KOPT-K1 (cell line): ENCODE measurements around the gene NFKBIZ.

Experiments used
- H3K27ac ChIP-seq: fragments of 200-600 bp; sonication (generic); 2 replicates; pipeline ENCODE4 v1.5.1; 2016; ENCODE audit warnings: antibody characterized with exemption, mild to moderate bottlenecking, low read depth, low read length; ENCODE audit not compliant: poor library complexity, severe bottlenecking
- H3K36me3 ChIP-seq: fragments of 200-600 bp; sonication (generic); 2 replicates; pipeline ENCODE4 v1.5.1; 2017; ENCODE audit warnings: antibody characterized with exemption, mild to moderate bottlenecking, low read length, moderate library complexity; ENCODE audit not compliant: insufficient read depth
- H3K9me3 ChIP-seq: fragments of 200-600 bp; sonication (generic); 2 replicates; pipeline ENCODE4 v1.5.1; 2017; ENCODE audit warnings: antibody characterized with exemption, low read length, mild to moderate bottlenecking; ENCODE audit not compliant: insufficient read depth, poor library complexity, severe bottlenecking

The NFKBIZ gene

DNA sequence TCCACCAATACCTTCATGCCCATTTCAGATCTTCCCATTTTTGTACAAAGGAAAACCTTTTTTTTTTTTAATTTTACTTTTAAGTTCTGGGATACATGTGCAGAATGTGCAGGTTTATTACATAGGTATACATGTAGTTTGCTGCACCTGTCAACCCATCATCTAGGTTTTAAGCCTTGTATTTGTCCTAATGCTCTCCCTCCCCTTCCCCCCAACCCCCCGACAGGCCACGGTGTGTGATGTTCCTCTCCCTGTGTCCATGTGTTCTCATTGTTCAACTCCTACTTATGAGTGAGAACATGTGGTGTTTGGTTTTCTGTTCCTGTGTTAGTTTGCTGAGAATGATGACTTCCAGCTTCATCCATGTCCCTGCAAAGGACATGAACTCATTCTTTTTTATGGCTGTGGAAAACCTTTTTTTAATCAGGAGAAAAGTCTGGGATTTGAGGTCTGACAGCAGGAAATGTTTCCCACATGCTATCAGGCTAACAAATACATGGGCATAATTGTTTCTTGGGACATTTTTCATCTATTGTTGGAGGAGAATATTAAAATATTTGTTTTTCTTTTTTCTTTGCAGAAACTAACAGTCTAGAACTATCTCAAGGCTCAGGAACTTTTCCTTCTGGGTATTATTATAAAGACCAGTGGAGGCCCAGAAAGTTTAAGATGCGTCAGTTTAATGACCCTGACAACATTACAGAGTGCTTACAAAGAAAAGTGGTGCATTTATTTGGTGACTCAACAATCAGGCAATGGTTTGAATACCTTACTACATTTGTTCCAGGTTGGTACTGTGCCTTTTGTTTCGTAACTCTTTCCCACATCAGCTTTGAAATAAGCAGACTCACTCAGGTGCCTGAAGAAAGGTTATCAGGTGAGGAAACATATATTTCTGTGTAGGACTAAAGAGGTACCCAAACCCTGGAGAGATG, 32.8 kb upstream of the NFKBIZ start:
- H3K36me3 ChIP-seq = peaks cover 39% of the 10 kb centered on the region
- H3K27ac ChIP-seq = no peak overlapping the region
- no peaks in the 10 kb centered on the region for H3K9me3 ChIP-seq

DNA sequence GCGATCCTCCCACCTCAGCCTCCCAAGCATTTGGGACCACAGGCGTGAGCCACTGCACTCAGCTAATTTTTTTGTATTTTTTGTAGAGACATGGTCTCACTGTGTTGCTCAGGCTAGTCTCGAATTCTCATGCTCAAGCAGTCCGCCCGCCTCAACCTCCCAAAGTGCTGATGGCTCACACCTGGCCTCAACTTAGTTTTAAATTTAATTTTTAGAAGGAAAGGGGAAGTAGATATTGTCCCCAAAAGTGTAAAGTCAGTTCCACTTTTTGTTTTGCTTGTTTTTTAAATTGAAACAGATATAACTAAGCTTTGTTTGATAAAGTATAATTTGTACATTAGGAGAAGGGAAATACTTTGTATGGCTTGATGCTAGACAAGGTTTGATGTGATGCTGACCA, 31.3 kb upstream of the NFKBIZ start:
- peaks cover 48% of the 10 kb centered on the region for H3K36me3 ChIP-seq
- no peaks in the 10 kb centered on the region for H3K9me3 ChIP-seq
- no peak overlapping the region for H3K27ac ChIP-seq

DNA sequence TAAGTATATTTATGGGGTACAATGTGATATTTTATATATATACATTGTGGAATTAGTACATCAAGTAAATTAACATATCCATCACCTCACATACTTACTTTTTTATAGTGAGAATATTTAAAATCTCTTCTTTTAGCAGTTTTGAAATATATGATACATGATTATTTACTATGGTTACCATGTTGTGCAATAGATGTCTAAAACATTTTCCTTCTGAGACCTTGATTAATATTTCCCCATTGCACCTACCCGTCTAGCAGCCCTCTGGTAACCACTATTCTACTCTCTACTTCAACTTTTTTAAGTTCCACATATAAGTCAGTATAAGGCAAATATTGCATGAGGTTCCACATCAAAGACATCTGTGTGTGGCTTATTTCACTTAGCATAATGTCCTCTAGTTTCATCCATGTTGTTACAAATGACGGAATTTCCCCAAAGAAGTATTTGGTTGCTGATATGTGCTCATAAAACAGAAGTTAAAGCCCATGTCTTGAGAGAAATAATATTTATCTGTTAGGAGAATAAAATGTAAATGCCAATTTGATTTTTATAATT, 29.6 kb upstream of the NFKBIZ start:
- Histone ChIP-seq H3K27ac (no peak overlapping the region), H3K9me3 (no peaks in the 10 kb centered on the region), H3K36me3 (peaks cover 53% of the 10 kb centered on the region)

DNA sequence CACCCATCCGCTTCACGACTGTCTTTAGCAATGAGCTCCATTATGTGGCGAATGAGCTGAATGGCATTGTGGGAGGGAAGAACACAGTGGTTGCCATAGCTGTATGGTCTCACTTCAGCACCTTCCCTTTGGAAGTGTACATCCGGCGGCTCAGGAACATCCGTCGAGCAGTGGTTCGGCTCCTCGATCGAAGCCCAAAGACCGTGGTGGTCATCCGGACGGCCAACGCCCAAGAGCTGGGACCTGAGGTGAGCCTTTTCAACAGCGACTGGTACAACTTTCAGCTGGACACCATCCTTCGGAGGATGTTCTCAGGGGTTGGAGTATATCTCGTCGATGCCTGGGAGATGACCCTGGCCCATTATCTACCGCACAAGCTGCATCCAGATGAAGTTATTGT, 27.8 kb upstream of the NFKBIZ start:
- Histone ChIP-seq H3K9me3 (no peaks in the 10 kb centered on the region), H3K36me3 (peaks cover 58% of the 10 kb centered on the region), H3K27ac (no peak overlapping the region)

DNA sequence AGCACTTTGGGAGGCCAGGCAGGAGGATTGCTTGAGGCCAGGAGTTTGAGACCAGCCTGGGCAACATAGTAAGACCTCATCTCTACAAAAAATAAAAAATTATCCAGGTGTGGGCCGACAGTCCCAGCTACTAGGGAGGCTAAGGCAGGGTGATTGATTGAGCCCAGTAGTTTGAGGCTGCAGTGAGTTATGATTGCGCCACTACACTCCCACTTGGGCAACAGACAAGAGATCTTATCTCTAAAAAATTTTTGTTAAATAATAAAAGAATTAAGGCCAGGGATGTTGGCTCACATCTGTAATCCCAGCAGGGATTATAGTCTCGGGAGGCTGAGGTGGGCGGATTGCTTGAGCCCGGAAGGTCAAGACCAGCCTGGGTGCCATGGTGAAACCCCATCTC, 25.8 kb upstream of the NFKBIZ start:
- no peaks in the 10 kb centered on the region for H3K9me3 ChIP-seq
- no peak overlapping the region for H3K27ac ChIP-seq
- H3K36me3 ChIP-seq = peaks cover 40% of the 10 kb centered on the region

DNA sequence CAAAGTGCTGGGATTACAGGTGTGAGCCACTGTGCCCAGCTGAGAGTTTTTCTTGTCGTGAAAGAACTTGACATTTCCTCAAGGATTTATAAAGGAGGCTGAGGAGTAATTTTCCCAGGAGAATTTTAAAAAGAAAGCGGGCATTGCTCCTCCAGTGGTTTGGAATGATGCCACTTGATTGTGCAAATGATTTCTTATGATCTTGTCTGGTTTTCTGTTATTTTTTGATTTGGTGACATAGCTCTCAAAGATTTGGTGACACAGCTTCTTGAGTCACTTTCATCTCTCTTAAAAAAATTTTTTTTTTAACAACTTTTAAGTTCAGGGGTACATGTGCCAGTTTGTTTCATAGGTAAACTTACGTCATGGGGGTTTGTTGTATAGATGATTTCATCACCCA, 24.6 kb upstream of the NFKBIZ start:
- Histone ChIP-seq H3K9me3 (no peaks in the 10 kb centered on the region), H3K36me3 (peaks cover 32% of the 10 kb centered on the region), H3K27ac (no peak overlapping the region)

DNA sequence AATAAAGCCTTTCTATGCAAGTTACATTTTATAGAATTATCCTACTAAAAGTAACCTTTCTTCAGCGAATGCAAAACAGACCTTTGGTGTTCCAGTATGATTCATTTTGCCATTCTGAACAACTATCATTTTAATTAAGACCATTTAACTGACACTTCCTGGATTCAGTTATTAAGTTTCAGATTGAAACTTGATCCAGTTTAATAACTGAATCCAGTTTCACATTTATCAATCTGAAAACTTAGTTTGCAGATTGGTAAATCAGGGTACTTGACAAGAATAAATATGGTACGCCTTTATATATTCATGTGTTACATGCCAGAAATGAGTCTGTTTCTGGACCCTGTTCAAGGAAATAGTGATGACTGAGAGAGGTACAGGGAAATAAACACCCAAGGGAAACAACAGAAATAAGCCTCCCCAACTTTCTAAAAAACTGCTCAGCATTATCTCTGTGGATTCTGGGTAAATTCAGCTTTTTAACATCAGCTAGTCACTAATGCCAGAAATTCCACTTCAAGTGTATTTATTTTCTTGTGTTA, 23.3 kb upstream of the NFKBIZ start:
- no peak overlapping the region for H3K27ac ChIP-seq

DNA sequence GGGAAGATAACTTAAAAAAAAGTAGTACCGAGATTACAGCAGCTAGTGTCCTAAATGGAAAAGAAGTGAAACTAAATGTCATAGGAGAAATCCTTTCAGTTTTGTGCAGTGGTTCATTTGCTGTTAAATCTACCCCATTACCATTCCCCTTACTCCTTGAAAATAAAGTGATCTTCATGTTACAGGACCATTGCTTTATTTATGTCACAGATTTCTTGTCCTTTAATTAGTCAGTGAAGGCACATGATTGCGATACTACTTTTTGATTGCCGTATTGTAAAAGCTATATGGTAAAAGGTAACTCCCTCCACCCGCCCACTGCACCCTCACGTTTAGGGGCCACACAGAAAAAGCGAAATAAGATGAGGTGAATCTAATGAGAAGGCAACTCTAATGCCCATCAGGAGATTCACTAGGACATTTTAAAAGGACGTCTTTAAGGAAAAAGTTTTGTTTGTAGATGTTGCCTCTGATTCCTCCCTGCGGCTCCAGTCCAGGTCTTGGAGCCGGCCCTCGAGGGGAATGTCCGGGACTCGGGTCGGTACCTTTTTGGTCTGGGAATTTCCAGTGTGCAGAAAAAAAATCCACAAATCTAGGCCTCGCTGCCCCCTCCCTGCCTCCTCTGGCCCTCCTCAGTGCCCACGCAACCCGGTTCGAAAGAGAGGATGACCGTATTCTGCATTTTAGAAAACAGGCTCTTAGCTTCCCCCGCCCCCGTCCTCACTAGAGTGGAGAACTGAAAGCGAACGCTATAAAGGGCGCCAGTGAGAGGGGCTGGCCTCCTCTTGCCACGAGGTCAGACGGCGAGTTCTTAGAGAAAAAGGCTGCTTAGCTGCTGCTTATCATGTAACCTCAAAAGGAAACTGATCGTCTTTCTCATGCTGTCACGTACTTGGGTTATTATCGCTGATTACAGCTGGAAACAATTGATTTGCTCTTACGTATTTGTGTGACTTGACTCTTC, 21.8 kb upstream of the NFKBIZ start:
- 0 out of 2 replicates have a peak, but pooled peaks cover 10% of the 10 kb centered on the region for H3K36me3 ChIP-seq
- no peaks in the 10 kb centered on the region for H3K9me3 ChIP-seq
- no peak overlapping the region for H3K27ac ChIP-seq

More for the DNA sequence above, 23.3 kb upstream of the NFKBIZ start:
- H3K36me3 ChIP-seq = peaks cover 22% of the 10 kb centered on the region
- no peaks in the 10 kb centered on the region for H3K9me3 ChIP-seq

DNA sequence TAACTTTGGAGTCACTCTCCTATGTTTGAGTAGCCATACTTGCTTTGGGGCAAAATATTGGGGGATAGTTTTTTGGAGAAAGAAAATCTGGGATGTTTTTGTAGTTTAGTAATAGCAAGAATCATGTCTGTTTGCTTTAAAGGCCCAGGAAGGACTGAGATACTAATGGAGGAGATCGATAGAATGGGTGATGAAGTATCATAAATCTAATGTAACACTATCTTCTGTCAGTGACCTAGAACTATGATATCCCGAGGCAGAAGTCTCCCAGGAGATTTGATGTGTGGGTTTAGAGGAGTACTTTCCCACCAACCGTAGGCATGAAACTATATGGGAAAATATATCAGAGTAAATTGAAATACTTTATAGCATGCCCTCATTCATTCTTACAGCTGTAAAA, 21.0 kb upstream of the NFKBIZ start:
- Histone ChIP-seq H3K36me3 (0 out of 2 replicates have a peak, but pooled peaks cover 10% of the 10 kb centered on the region), H3K9me3 (no peaks in the 10 kb centered on the region), H3K27ac (no peak overlapping the region)

DNA sequence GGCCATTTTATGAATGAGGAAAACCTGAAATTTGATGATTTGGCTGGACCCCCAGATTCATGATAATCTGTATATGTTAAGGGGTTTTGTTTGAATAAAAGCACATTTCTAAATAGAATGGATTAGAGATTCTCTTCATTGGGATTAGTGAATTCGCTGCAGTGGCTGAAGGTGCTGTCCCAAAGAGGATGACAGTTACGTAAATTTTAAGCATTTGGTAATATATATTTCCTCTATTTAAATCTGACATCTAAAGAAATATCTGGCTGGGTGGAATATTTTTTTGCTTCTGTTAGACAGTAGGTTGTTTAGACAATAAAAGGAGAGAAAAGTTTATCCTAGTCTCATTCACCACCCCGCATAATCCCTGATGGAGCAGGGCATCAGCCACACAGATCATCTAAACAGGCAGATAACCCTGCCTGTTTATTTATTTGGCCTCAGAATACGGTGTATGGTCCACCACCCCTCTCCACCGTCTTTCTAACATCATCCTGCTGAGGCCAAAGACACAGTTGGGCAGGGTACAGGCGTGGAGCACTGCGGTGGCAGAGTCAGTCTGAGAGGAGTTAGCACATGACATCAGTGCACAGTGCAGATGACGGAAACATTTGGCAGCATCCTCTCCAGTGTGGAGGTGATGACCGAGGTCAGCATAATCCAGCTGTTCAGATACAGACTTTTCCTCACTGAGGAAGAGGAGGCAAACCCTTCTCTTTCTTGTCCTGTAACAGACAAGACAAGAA, 20.4 kb upstream of the NFKBIZ start:
- H3K9me3 ChIP-seq = no peaks in the 10 kb centered on the region
- no peak overlapping the region for H3K27ac ChIP-seq
- 0 out of 2 replicates have a peak, but pooled peaks cover 10% of the 10 kb centered on the region for H3K36me3 ChIP-seq

DNA sequence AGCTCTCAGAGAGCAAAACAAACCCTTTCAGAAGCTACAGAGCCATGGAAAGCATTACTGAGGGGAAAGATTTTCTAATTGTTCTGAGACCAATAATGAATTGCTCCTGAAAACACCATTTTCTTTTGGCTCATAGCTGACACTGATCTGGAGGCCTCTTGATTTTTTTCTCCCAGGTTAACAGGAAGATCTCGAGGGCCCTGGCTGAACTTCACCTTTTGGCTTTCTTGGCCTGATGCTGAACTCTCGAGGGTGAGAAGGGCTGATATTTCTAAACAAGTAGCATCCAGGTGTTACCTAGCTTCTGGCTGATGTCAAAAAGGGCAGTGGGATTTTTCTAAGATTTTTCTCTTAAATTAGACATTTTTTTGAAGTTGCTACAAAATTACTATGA, 19.9 kb upstream of the NFKBIZ start:
- Histone ChIP-seq H3K27ac (no peak overlapping the region), H3K36me3 (0 out of 2 replicates have a peak, but pooled peaks cover 8% of the 10 kb centered on the region), H3K9me3 (no peaks in the 10 kb centered on the region)

DNA sequence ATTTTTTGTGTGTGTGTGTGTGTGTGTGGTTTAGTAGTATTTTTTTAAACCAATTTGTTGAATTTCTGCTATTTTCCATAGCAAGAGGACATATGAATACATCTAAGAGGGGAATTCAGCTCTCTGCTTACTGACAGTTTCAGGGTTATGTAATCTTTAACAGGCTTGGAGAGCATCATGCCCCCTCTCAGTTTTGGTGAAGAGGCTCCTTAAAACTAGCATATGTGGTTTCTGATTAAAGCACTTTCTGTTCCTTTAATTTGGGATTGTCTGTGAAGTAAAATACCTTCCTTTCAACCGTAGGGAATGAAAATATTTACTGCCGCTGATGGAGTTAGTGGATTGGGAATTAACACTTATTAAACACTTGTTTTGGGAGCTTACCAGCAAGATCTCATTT, 19.4 kb upstream of the NFKBIZ start:
- Histone ChIP-seq H3K27ac (no peak overlapping the region), H3K9me3 (no peaks in the 10 kb centered on the region), H3K36me3 (0 out of 2 replicates have a peak, but pooled peaks cover 4% of the 10 kb centered on the region)

DNA sequence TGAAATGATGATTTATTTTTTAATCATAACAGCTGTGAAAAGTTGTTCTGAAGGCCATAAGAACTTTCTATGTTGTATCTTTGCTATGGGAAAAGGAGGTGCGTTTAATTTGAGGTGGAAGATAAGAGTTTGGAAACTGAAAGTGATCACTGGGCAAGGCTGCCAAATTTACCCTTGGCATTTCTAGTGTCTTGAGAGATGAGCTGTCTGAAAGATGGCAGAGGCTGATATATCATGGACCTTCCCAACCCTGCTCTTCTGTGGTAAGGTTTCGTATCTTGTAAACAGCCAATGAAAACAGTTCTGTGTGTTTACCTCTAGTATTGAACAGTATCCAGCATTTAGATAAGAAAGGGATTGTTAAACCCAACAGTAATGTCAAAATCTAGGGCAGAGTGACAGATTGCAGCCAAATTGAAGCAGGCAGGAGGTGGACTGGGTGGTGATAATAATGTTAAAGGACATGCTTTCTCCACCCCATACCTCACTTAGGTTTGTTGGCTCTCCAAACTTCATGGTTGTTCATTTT, 15.8 kb upstream of the NFKBIZ start:
- no peaks in the 10 kb centered on the region for H3K9me3 ChIP-seq
- H3K27ac ChIP-seq = no peak overlapping the region
- H3K36me3 ChIP-seq = no peaks in the 10 kb centered on the region

DNA sequence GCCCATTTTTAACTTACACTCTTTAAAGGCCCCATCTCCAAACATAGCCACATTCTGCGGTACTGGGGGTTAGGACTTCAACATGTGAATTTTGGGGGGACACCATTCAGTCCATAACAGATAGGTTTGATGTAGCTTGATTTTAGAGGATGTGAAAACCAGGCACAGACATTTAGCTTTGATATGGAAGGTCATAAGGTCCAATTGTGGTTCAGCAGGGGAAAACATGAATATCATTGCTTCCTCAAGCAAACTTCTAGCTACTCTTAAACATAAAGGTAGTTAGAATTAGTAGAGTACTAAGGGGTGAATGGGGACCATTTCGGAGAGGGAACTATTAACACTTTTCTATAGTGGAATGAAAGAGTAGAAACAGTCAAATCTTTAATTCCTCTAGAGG, 13.6 kb upstream of the NFKBIZ start:
- no peak overlapping the region for H3K27ac ChIP-seq
- no peaks in the 10 kb centered on the region for H3K9me3 ChIP-seq
- H3K36me3 ChIP-seq = no peaks in the 10 kb centered on the region
